SJSA1 (cell line): ENCODE measurements around the gene MAPK14. TPM values are rescaled to one million over a fixed set of nuclear protein-coding genes. Genes with fewer than 3 reads are reported as not detected.

Source experiments
- total RNA-seq: library from RNA; depleted of rRNA; stranded (reverse); fragments of >200 nt; shearing (Covaris generic); gene quantifications from 2 replicates; pipeline ENCODE4 v1.2.3, GENCODE V29; 2014; rRNA removed

Gene MAPK14
- total RNA-seq, 1 experiment from 2014 or later, result 60.9 TPM

Other genes with a start within 250 kb of the MAPK14 start
- not detected in 2 replicates for gene CLPSL1, start 246.8 kb upstream of the MAPK14 start, total RNA-seq
- not detected in 2 replicates for gene CLPS, start 230.5 kb upstream of the MAPK14 start, total RNA-seq
- gene LHFPL5, start 222.5 kb upstream of the MAPK14 start, total RNA-seq, result not detected in 2 replicates
- gene SRPK1, start 106.7 kb upstream of the MAPK14 start, total RNA-seq, result 36.3 and 46.9 TPM in 2 replicates
- gene SLC26A8, start 3.2 kb upstream of the MAPK14 start, total RNA-seq, result not detected in 2 replicates
- not detected in 2 replicates for gene MAPK13, start 102.7 kb downstream of the MAPK14 start, total RNA-seq
- 12.5 and 13.0 TPM in 2 replicates for gene BRPF3, start 168.9 kb downstream of the MAPK14 start, total RNA-seq
- gene PNPLA1, start 242.3 kb downstream of the MAPK14 start, total RNA-seq, result not detected in 2 replicates